Natural killer cell (primary cell): ENCODE results near the gene DDX27. TPM values are rescaled to one million over a fixed set of nuclear protein-coding genes. Genes with fewer than 3 reads are reported as not detected.
A peak's percentile ranks its signal among the peaks of the same experiment; 100 is the strongest.

ENCODE experiments used
- ATAC-seq, 3 donors: fragments of 150-1000 bp in 2 of 3; fragments of 200-7000 bp in 1 of 3; cut with Tn5 transposase; 1 replicate in 1 of 3; 2 replicates in 2 of 3; pipeline ENCODE4 v1.10.0; 2021; ENCODE audit warnings: mild to moderate bottlenecking in 2 of 3, moderate library complexity in 2 of 3
- DNase-seq, 2 donors: peaks; one replicate each; pipeline versions ENCODE4 v3.0.0 to v3.0.0-alpha.2; 2013 to 2021; ENCODE audit warnings: mixed read lengths in 1 of 2
- H3K27ac ChIP-seq: one replicate; pipeline ENCODE4 v1.5.1; 2013; ENCODE audit warnings: mild to moderate bottlenecking, low read length
- H3K27me3 ChIP-seq: one replicate; pipeline ENCODE4 v1.6.1; 2013; ENCODE audit warnings: low read length; ENCODE audit not compliant: control insufficient read depth, insufficient read depth
- H3K36me3 ChIP-seq: one replicate; pipeline ENCODE4 v1.6.1; 2013; ENCODE audit warnings: low read length; ENCODE audit not compliant: control insufficient read depth, insufficient read depth
- H3K4me1 ChIP-seq: one replicate; pipeline ENCODE4 v1.6.1; 2013; ENCODE audit warnings: low read length; ENCODE audit not compliant: control insufficient read depth, insufficient read depth
- H3K4me3 ChIP-seq: one replicate; pipeline ENCODE4 v1.5.1; 2013; ENCODE audit warnings: low read length
- H3K9me3 ChIP-seq: one replicate; pipeline ENCODE4 v1.6.1; 2013; ENCODE audit warnings: low read length; ENCODE audit not compliant: control insufficient read depth, insufficient read depth
- H3K27ac Mint-ChIP-seq, 2 donors: one replicate each; pipeline ENCODE4 v1.8.0; 2022; ENCODE audit warnings: mild to moderate bottlenecking in 2 of 2, mixed read lengths in 2 of 2, moderate library complexity in 1 of 2
- H3K27me3 Mint-ChIP-seq, 2 donors: one replicate each; pipeline ENCODE4 v1.8.0; 2022; ENCODE audit warnings: low read depth in 2 of 2, mixed read lengths in 2 of 2
- H3K36me3 Mint-ChIP-seq: one replicate; pipeline ENCODE4 v1.8.0; 2022; ENCODE audit warnings: mixed read lengths
- H3K4me1 Mint-ChIP-seq, 2 donors: one replicate each; pipeline ENCODE4 v1.8.0; 2022; ENCODE audit warnings: mixed read lengths in 2 of 2
- H3K4me3 Mint-ChIP-seq: one replicate; pipeline ENCODE4 v1.8.0; 2022; ENCODE audit warnings: mild to moderate bottlenecking, moderate library complexity, mixed read lengths
- H3K9me3 Mint-ChIP-seq, 2 donors: one replicate each; pipeline ENCODE4 v1.8.0; 2022; ENCODE audit warnings: mixed read lengths in 2 of 2
- CTCF ChIP-seq: fragments of 200-600 bp; IDR thresholded peaks from one replicate; pipeline ENCODE4 v1.8.0; 2022; ENCODE audit warnings: antibody characterized with exemption
- WGBS: methylation state at CpG from one replicate; pipeline ENCODE4 v1.1.7; 2013; ENCODE audit warnings: missing lambda C conversion rate; ENCODE audit not compliant: insufficient coverage; 5-methylcytosine and 5-hydroxymethylcytosine counted together
- intact Hi-C: fragments of 100-400 bp; cut with micrococcal nuclease; formaldehyde crosslinking; loops from one replicate; pipeline ENCODE4 v1.14.2; 2022
- total RNA-seq, 4 donors: library from RNA; stranded (reverse); fragments of 120-200 nt in 1 of 4; gene quantifications; one replicate each; pipeline versions ENCODE4 v1.2.3 to v1.2.4, GENCODE V29; 2013 to 2022

The DDX27 gene
- total RNA-seq, 3 donors from 2014 or later (not counting 1 experiment from before 2014, with no cell fraction given), result 71.5 to 91.3 (median 75.9) TPM

- no peaks in the 10 kb centered on the region for H3K27me3 ChIP-seq
- peaks cover 24% of the 10 kb centered on the region for H3K36me3 Mint-ChIP-seq
- H3K36me3 ChIP-seq, result peaks cover 60% of the 10 kb centered on the region
- WGBS, result no CpG with 5 or more reads among the region's 1 CpG
- ATAC-seq, result no peak
- peak overlapping the region in 1 of 2 donors; percentile 52 for H3K27ac Mint-ChIP-seq
- H3K27me3 Mint-ChIP-seq, result no peaks in the 10 kb centered on the region
- H3K4me3 Mint-ChIP-seq, result no peak overlapping the region
- no peak overlapping the region for H3K27ac ChIP-seq
- intact Hi-C loops, result loop anchor here (10.0 kb wide), 1 partner anchor 392 kb away; no protein-coding TSS in a partner anchor
- no peak for DNase-seq
- no peak for TF ChIP-seq CTCF
- H3K9me3 Mint-ChIP-seq, result no peaks in the 10 kb centered on the region
- H3K9me3 ChIP-seq, result no peaks in the 10 kb centered on the region
- peaks cover 52 to 65% of the 10 kb centered on the region in 2 donors for H3K4me1 Mint-ChIP-seq
- no peak overlapping the region for H3K4me3 ChIP-seq
- H3K4me1 ChIP-seq, result peaks cover 34% of the 10 kb centered on the region
Observed at GRCh38 chr20:49272654-49273053, 53.4 kb downstream of the DDX27 start.

GRCh38 chr20:49273696-49274277 lies 54.6 kb downstream of the DDX27 start:
- H3K4me1 ChIP-seq, result peaks cover 32% of the 10 kb centered on the region
- DNase-seq (no peak), ATAC-seq (no peak)
- no peak overlapping the region for H3K4me3 Mint-ChIP-seq
- WGBS, result 100% methylated on average over 4 of the region's 8 CpGs
- H3K27ac Mint-ChIP-seq, result no peak overlapping the region
- no peaks in the 10 kb centered on the region for H3K27me3 Mint-ChIP-seq
- no peak overlapping the region for H3K4me3 ChIP-seq
- no peaks in the 10 kb centered on the region for H3K27me3 ChIP-seq
- intact Hi-C loops, result loop anchor here (10.0 kb wide), 1 partner anchor 391 kb away; no protein-coding TSS in a partner anchor
- H3K9me3 Mint-ChIP-seq, result no peaks in the 10 kb centered on the region
- peaks cover 56% of the 10 kb centered on the region for H3K36me3 ChIP-seq
- H3K9me3 ChIP-seq, result no peaks in the 10 kb centered on the region
- peaks cover 18% of the 10 kb centered on the region for H3K36me3 Mint-ChIP-seq
- H3K27ac ChIP-seq, result no peak overlapping the region
- TF ChIP-seq CTCF, result no peak
- peaks cover 47 to 65% of the 10 kb centered on the region in 2 donors for H3K4me1 Mint-ChIP-seq

GRCh38 chr20:49275216-49275615 lies 56.0 kb downstream of the DDX27 start:
- H3K4me1 ChIP-seq, result peaks cover 40% of the 10 kb centered on the region
- Mint-ChIP-seq H3K9me3 (no peaks in the 10 kb centered on the region), H3K36me3 (peaks cover 17% of the 10 kb centered on the region), H3K27ac (peak overlapping the region; percentile 94 to 95), H3K4me3 (no peak overlapping the region), H3K27me3 (no peaks in the 10 kb centered on the region), H3K4me1 (peaks cover 55 to 65% of the 10 kb centered on the region in 2 donors)
- no peak for ATAC-seq
- H3K9me3 ChIP-seq, result peaks cover 3% of the 10 kb centered on the region
- no peak overlapping the region for H3K27ac ChIP-seq
- no peak for TF ChIP-seq CTCF
- no peaks in the 10 kb centered on the region for H3K27me3 ChIP-seq
- intact Hi-C loops, result loop anchor here (5.0 to 10.0 kb wide), 2 partner anchors 47 to 390 kb away; no protein-coding TSS in a partner anchor
- 93% methylated on average over 4 of the region's 4 CpGs for WGBS
- DNase-seq, result no peak
- peaks cover 52% of the 10 kb centered on the region for H3K36me3 ChIP-seq
- H3K4me3 ChIP-seq, result no peak overlapping the region

- Mint-ChIP-seq H3K27ac (peak overlapping the region; percentile 94 to 95), H3K9me3 (peaks cover 0 to under 1% of the 10 kb centered on the region in 2 donors), H3K4me3 (peak overlapping the region; percentile 9), H3K36me3 (peaks cover 17% of the 10 kb centered on the region), H3K27me3 (no peaks in the 10 kb centered on the region), H3K4me1 (peaks cover 55 to 65% of the 10 kb centered on the region in 2 donors)
- 89% methylated on average over 2 of the region's 2 CpGs for WGBS
- ATAC-seq (no peak), DNase-seq (no peak)
- no peak for TF ChIP-seq CTCF
- Histone ChIP-seq H3K4me3 (no peak overlapping the region), H3K4me1 (peaks cover 40% of the 10 kb centered on the region), H3K9me3 (peaks cover 8% of the 10 kb centered on the region), H3K27ac (peak overlapping the region; percentile 87), H3K27me3 (no peaks in the 10 kb centered on the region), H3K36me3 (peaks cover 52% of the 10 kb centered on the region)
- intact Hi-C loops, result loop anchor here (1.0 to 10.0 kb wide), 3 partner anchors 8 to 389 kb away; no protein-coding TSS in a partner anchor
Observed at GRCh38 chr20:49275636-49276035, 56.4 kb downstream of the DDX27 start.
